H1 (cell line): ENCODE measurements around the gene TOP2A. TPM values are rescaled to one million over a fixed set of nuclear protein-coding genes. Genes with fewer than 3 reads are reported as not detected.

ENCODE experiments used
- CTCF ChIA-PET: fragments of 300-600 bp; sonication (Branson Sonifier 250); formaldehyde crosslinking; loops from one replicate; lab custom pipeline; 2021; ENCODE audit not compliant: partially characterized antibody; lab: Charles Lee
- POLR2A ChIA-PET: fragments of 300-600 bp; sonication (Branson Sonifier 250); formaldehyde crosslinking; loops from one replicate; lab custom pipeline; 2021; ENCODE audit warnings: inconsistent platforms; ENCODE audit not compliant: partially characterized antibody; lab: Charles Lee
- DNase-seq, 2 experiments: peaks; one replicate each; pipeline versions ENCODE4 v3.0.0 to v3.0.0-alpha.2; 2010 to 2022; ENCODE audit warnings: low spot score in 2 of 2, low read depth in 1 of 2, mixed read lengths in 1 of 2
- FAIRE-seq: peaks from 2 replicates; lab custom pipeline; 2011; peaks lifted over from hg19 to GRCh38; lab: Jason Lieb, UNC
- H2AFZ ChIP-seq: 2 replicates; pipeline ENCODE4 v1.8.1; 2012; ENCODE audit warnings: low read length, inconsistent platforms
- H2AK5ac ChIP-seq: 2 replicates; pipeline ENCODE4 v1.6.1; 2013; ENCODE audit warnings: low read depth, low read length
- H2BK120ac ChIP-seq: replicated peaks from 2 replicates; pipeline ENCODE3; 2013; ENCODE audit warnings: low read depth, low read length, inconsistent platforms
- H2BK12ac ChIP-seq: 2 replicates; pipeline ENCODE4 v1.6.1; 2013; ENCODE audit warnings: low read depth, low read length
- H2BK15ac ChIP-seq: 2 replicates; pipeline ENCODE4 v1.6.1; 2013; ENCODE audit warnings: low read length
- H2BK20ac ChIP-seq: 2 replicates; pipeline ENCODE4 v1.6.1; 2013; ENCODE audit warnings: low read length
- H2BK5ac ChIP-seq: 2 replicates; pipeline ENCODE4 v1.6.1; 2013; ENCODE audit warnings: low read depth, low read length
- H3K14ac ChIP-seq: 2 replicates; pipeline ENCODE4 v1.6.1; 2013; ENCODE audit warnings: inconsistent platforms; ENCODE audit not compliant: insufficient read length
- H3K18ac ChIP-seq: 2 replicates; pipeline ENCODE4 v1.6.1; 2013; ENCODE audit warnings: low read length; ENCODE audit errors: extremely low read depth
- H3K23ac ChIP-seq: 2 replicates; pipeline ENCODE4 v1.6.1; 2013; ENCODE audit warnings: inconsistent platforms; ENCODE audit not compliant: insufficient read length
- H3K23me2 ChIP-seq: 2 replicates; pipeline ENCODE4 v1.6.1; 2013; ENCODE audit warnings: low read depth, low read length
- H3K27ac ChIP-seq: 2 replicates; pipeline ENCODE4 v1.6.1; 2011; ENCODE audit warnings: low read depth, low read length, inconsistent platforms
- H3K27me3 ChIP-seq, 4 experiments: replicated peaks in 1 of 4; 1 replicate in 1 of 4; 2 replicates in 3 of 4; pipeline versions ENCODE4 v1.6.1 to v1.8.1; 2011 to 2013; ENCODE audit warnings: low read length in 3 of 4, mild to moderate bottlenecking in 3 of 4, inconsistent platforms in 2 of 4, mixed read lengths in 2 of 4, moderate library complexity in 1 of 4; ENCODE audit not compliant: control insufficient read depth in 3 of 4, insufficient read depth in 3 of 4; ENCODE audit errors: extremely low read depth in 1 of 4
- H3K36me3 ChIP-seq, 4 experiments: 2 replicates each; pipeline versions ENCODE4 v1.6.1 to v1.8.1; 2011 to 2013; ENCODE audit warnings: mild to moderate bottlenecking in 4 of 4, low read length in 3 of 4, moderate library complexity in 2 of 4, control low read depth in 1 of 4, inconsistent platforms in 1 of 4; ENCODE audit not compliant: insufficient read depth in 4 of 4, control insufficient read depth in 2 of 4
- H3K4ac ChIP-seq: replicated peaks from 2 replicates; pipeline ENCODE3; 2013; ENCODE audit warnings: low read length, low read depth, mixed read lengths, inconsistent platforms; ENCODE audit not compliant: insufficient read length
- H3K4me1 ChIP-seq, 4 experiments: replicated peaks in 1 of 4; 1 replicate in 1 of 4; 2 replicates in 3 of 4; pipeline versions ENCODE4 v1.6.1 to v1.8.1; 2011 to 2013; ENCODE audit warnings: low read length in 3 of 4, inconsistent platforms in 2 of 4, mixed read lengths in 1 of 4; ENCODE audit not compliant: insufficient read depth in 4 of 4, control insufficient read depth in 3 of 4
- H3K4me2 ChIP-seq, 2 experiments: 2 replicates each; pipeline versions ENCODE4 v1.6.1 to v1.8.1; 2011 to 2013; ENCODE audit warnings: low read depth in 2 of 2, low read length in 2 of 2, control low read depth in 1 of 2, inconsistent platforms in 1 of 2, mild to moderate bottlenecking in 1 of 2; ENCODE audit not compliant: insufficient read depth in 1 of 2
- H3K4me3 ChIP-seq, 4 experiments: fragments of 200-600, 300-600 bp in 1 of 4; sonication (generic), shearing (Covaris generic), sonication (Bioruptor Twin) in 1 of 4; 2 replicates each; pipeline versions ENCODE4 v1.5.1 to v1.8.1; 2011 to 2016; ENCODE audit warnings: low read length in 4 of 4, low read depth in 3 of 4, control low read depth in 2 of 4, inconsistent platforms in 2 of 4, mild to moderate bottlenecking in 2 of 4, mixed read lengths in 1 of 4, moderate library complexity in 1 of 4; ENCODE audit not compliant: insufficient read depth in 2 of 4; ENCODE audit errors: extremely low read depth in 1 of 4
- H3K56ac ChIP-seq: replicated peaks from 2 replicates; pipeline ENCODE3; 2013; ENCODE audit warnings: low read depth, mild to moderate bottlenecking, mixed read lengths, low read length, inconsistent platforms; ENCODE audit not compliant: insufficient read length
- H3K79me1 ChIP-seq: 2 replicates; pipeline ENCODE4 v1.6.1; 2013; ENCODE audit warnings: low read depth, low read length, control low read depth
- H3K79me2 ChIP-seq, 2 experiments: 2 replicates each; pipeline versions ENCODE4 v1.6.1 to v1.8.1; 2012 to 2013; ENCODE audit warnings: low read length in 2 of 2, mild to moderate bottlenecking in 2 of 2, inconsistent platforms in 1 of 2; ENCODE audit not compliant: insufficient read depth in 2 of 2, control insufficient read depth in 1 of 2
- H3K9ac ChIP-seq, 4 experiments: replicated peaks in 1 of 4; 1 replicate in 1 of 4; 2 replicates in 3 of 4; pipeline versions ENCODE4 v1.6.1 to v1.8.1; 2011 to 2013; ENCODE audit warnings: low read depth in 3 of 4, low read length in 3 of 4, control low read depth in 2 of 4, mild to moderate bottlenecking in 2 of 4, moderate library complexity in 2 of 4, inconsistent platforms in 1 of 4; ENCODE audit errors: extremely low read depth in 1 of 4
- H3K9me3 ChIP-seq, 2 experiments: 2 replicates each; pipeline versions ENCODE4 v1.6.1 to v1.8.1; 2012 to 2013; ENCODE audit warnings: mild to moderate bottlenecking in 2 of 2, moderate library complexity in 2 of 2, control low read depth in 1 of 2, inconsistent platforms in 1 of 2, low read depth in 1 of 2, low read length in 1 of 2, mixed read lengths in 1 of 2; ENCODE audit not compliant: insufficient read depth in 2 of 2
- H4K20me1 ChIP-seq, 2 experiments: replicated peaks in 1 of 2; 2 replicates each; pipeline versions ENCODE3 to v1.8.1; 2011 to 2013; ENCODE audit warnings: inconsistent platforms in 2 of 2, low read length in 2 of 2, mild to moderate bottlenecking in 1 of 2; ENCODE audit not compliant: insufficient read depth in 2 of 2, control insufficient read depth in 1 of 2
- H4K5ac ChIP-seq: 2 replicates; pipeline ENCODE4 v1.6.1; 2013; ENCODE audit warnings: low read length, low read depth, mixed read lengths, inconsistent platforms; ENCODE audit not compliant: insufficient read length
- H4K8ac ChIP-seq: 2 replicates; pipeline ENCODE4 v1.8.0; 2013; ENCODE audit warnings: mild to moderate bottlenecking, moderate library complexity, low read length, inconsistent platforms; ENCODE audit not compliant: insufficient read depth; ENCODE audit errors: extremely low read depth
- H4K91ac ChIP-seq: replicated peaks from 2 replicates; pipeline ENCODE3; 2013; ENCODE audit warnings: low read length, mixed read lengths, inconsistent platforms; ENCODE audit not compliant: insufficient read length
- BACH1 ChIP-seq: IDR thresholded peaks from 2 replicates; pipeline ENCODE4 v1.6.1; 2012; ENCODE audit warnings: low read length, improper control_type of control experiment
- BRCA1 ChIP-seq: IDR thresholded peaks from 2 replicates; pipeline ENCODE4 v1.6.1; 2012; ENCODE audit warnings: low read depth, low read length, improper control_type of control experiment
- CEBPB ChIP-seq: IDR thresholded peaks from 2 replicates; pipeline ENCODE4 v1.6.1; 2012; ENCODE audit warnings: low read depth, low read length
- CHD2 ChIP-seq: IDR thresholded peaks from 2 replicates; pipeline ENCODE4 v1.6.1; 2012; ENCODE audit warnings: low read length, improper control_type of control experiment
- CREB1 ChIP-seq: IDR thresholded peaks from 2 replicates; pipeline ENCODE4 v1.6.1; 2012; ENCODE audit warnings: inconsistent platforms
- KDM4A ChIP-seq: IDR thresholded peaks from one replicate; pipeline ENCODE4 v1.7.1; 2012; ENCODE audit warnings: low read depth, mild to moderate bottlenecking, moderate library complexity, low read length, inconsistent platforms; ENCODE audit not compliant: severe bottlenecking
- POLR2A ChIP-seq, 2 experiments: IDR thresholded peaks; 1 replicate in 1 of 2; 2 replicates in 1 of 2; pipeline ENCODE4 v1.6.1; 2011; ENCODE audit warnings: low read depth in 2 of 2, low read length in 2 of 2, mild to moderate bottlenecking in 2 of 2; ENCODE audit errors: control extremely low read depth in 1 of 2
- SIX5 ChIP-seq: IDR thresholded peaks from 2 replicates; pipeline ENCODE4 v1.6.1; 2011; ENCODE audit warnings: mild to moderate bottlenecking, low read depth, low read length
- SP2 ChIP-seq: IDR thresholded peaks from 2 replicates; pipeline ENCODE4 v1.6.1; 2012; ENCODE audit warnings: mild to moderate bottlenecking, low read length, inconsistent platforms
- SUZ12 ChIP-seq: fragments of 200-600 bp; sonication (generic); IDR thresholded peaks from 2 replicates; pipeline ENCODE4 v1.6.1; 2012; ENCODE audit warnings: mild to moderate bottlenecking, inconsistent platforms, low read length, moderate library complexity, mixed read lengths
- TAF1 ChIP-seq: IDR thresholded peaks from 2 replicates; pipeline ENCODE4 v1.6.1; 2011; ENCODE audit warnings: mild to moderate bottlenecking, low read depth, low read length
- TEAD4 ChIP-seq: IDR thresholded peaks from 2 replicates; pipeline ENCODE4 v1.6.1; 2012; ENCODE audit warnings: low read depth, low read length, inconsistent platforms, mixed read lengths
- USF2 ChIP-seq: IDR thresholded peaks from 2 replicates; pipeline ENCODE4 v1.6.1; 2011; ENCODE audit warnings: low read length, improper control_type of control experiment
- YY1 ChIP-seq: IDR thresholded peaks from 2 replicates; pipeline ENCODE4 v1.6.1; 2011; ENCODE audit warnings: low read depth, mild to moderate bottlenecking, low read length
- WGBS, 2 experiments: shearing (Covaris generic) in 1 of 2; methylation state at CpG; one replicate each; pipeline versions ENCODE4 v1.1.6 to v1.1.7; 2013 to 2015; ENCODE audit warnings: low lambda C conversion rate in 2 of 2, mixed read lengths in 2 of 2, inconsistent platforms in 1 of 2, low coverage in 1 of 2, missing lambda C conversion rate in 1 of 2; ENCODE audit not compliant: insufficient replicate concordance in 2 of 2, insufficient coverage in 1 of 2, insufficient read length in 1 of 2; ENCODE audit errors: extremely low coverage in 1 of 2, missing lambda C conversion rate in 1 of 2; 5-methylcytosine and 5-hydroxymethylcytosine counted together
- polyA plus RNA-seq, 7 experiments: library from polyadenylated mRNA; depleted of rRNA in 3 of 7; stranded (reverse) in 5 of 7; unstranded in 2 of 7; fragments of >200 nt in 5 of 7; fragments of 200-250 nt in 2 of 7; gene quantifications; 1 replicate in 5 of 7; 2 replicates in 1 of 7; 4 replicates in 1 of 7; pipeline versions ENCODE4 v1.2.1 to v1.2.3, GENCODE V29; 2011 to 2013; ENCODE audit warnings: missing spikeins in 2 of 7, mixed read lengths in 2 of 7
- total RNA-seq: library from RNA; stranded (reverse); fragmentation: NEBNext Ultra II Directional; extraction: Animal tissue kit (Norgen Biotek cat#: 25700); gene quantifications from 2 replicates; pipeline ENCODE4 v1.2.1, GENCODE V29; 2021

Gene TOP2A
- total and polyA plus RNA-seq, 2 of the 8 experiments (the other 6 are each of a cell fraction or from before 2014, with no cell fraction given): 83.1 to 291 TPM

- Histone ChIP-seq H3K4me3 (no peak overlapping the region), H3K23me2 (no peaks in the 10 kb centered on the region), H4K5ac (no peak overlapping the region), H3K27ac (no peak overlapping the region), H3K4me1 (peaks cover 0 to 11% (median 5%) of the 10 kb centered on the region in 4 experiments; a peak in 4 of 7 replicates), H3K79me1 (no peaks in the 10 kb centered on the region), H3K27me3 (no peaks in the 10 kb centered on the region), H4K20me1 (no peaks in the 10 kb centered on the region), H3K9me3 (peaks cover 0 to 2% of the 10 kb centered on the region in 2 experiments; a peak in 1 of 4 replicates), H2AFZ (no peak overlapping the region), H2BK15ac (0 out of 2 replicates have a peak overlapping the region, but pooled peaks have one; percentile 2), H3K9ac (no peak overlapping the region), H4K8ac (no peak overlapping the region), H2BK5ac (no peak overlapping the region), H3K23ac (no peak overlapping the region), H2BK12ac (no peak overlapping the region), H3K36me3 (no peaks in the 10 kb centered on the region), H2AK5ac (no peak overlapping the region), H2BK20ac (peak overlapping the region; percentile 48; the same call in 1 of the 2 replicates), H3K4ac (no peak overlapping the region), H3K56ac (no peak overlapping the region), H4K91ac (no peak overlapping the region), H3K18ac (no peak overlapping the region), H3K14ac (no peak overlapping the region), H3K79me2 (no peaks in the 10 kb centered on the region), H2BK120ac (no peak overlapping the region), H3K4me2 (no peak overlapping the region; a peak in 1 of 4 replicates)
- no peak for DNase-seq
- WGBS, 2 experiments: 64% methylated on average over 13 of the region's 16 CpGs; no CpG with 5 or more reads in 1 of the 2 experiments
- POLR2A ChIA-PET: interaction anchor here (1.3 kb wide), 1 partner anchor 46 kb away, joined by 3 read pairs; the partner anchor contains the start of gene TOP2A
- CTCF ChIA-PET: interaction anchor here (0.7 to 3.7 kb wide), 4 partner anchors 10 to 244 kb away, joined by 3 to 17 read pairs (median 4); no protein-coding TSS in a partner anchor
- FAIRE-seq: peak; percentile 63
- TF ChIP-seq POLR2A (IDR thresholded peaks at IDR 0.05; ENCODE audit: control extremely low read depth in 1 of 2, low read depth in 2 of 2, low read length in 2 of 2) (no peak), YY1 (no peak), CHD2 (no peak), CEBPB (no peak), SIX5 (peak; percentile 68), BRCA1 (no peak), TEAD4 (no peak), SP2 (no peak), SUZ12 (no peak), BACH1 (no peak), KDM4A (no peak), TAF1 (0 out of 2 replicates have a peak, but pooled peaks have one; percentile 31), USF2 (no peak), CREB1 (peak; percentile 40; the same call in 1 of the 2 replicates)
These were observed 46.3 kb downstream of the TOP2A start for GRCh38 chr17:40371261-40371929.
